Trophoblast cell (in vitro differentiated cells and primary cell): ENCODE data around the gene NHSL2.
A peak's percentile ranks its signal among the peaks of the same experiment; 100 is the strongest.

Experiments
- DNase-seq, 2 donors: peaks; one replicate each; pipeline ENCODE4 v3.0.0-alpha.2; 2016
- H2AFZ ChIP-seq: 2 replicates; pipeline ENCODE4 v1.6.1; 2013; ENCODE audit warnings: low read length, moderate library complexity, mild to moderate bottlenecking; ENCODE audit not compliant: insufficient read depth, poor library complexity
- H2AK5ac ChIP-seq: 2 replicates; pipeline ENCODE4 v1.6.1; 2013; ENCODE audit warnings: mild to moderate bottlenecking, low read length
- H2BK120ac ChIP-seq: 2 replicates; pipeline ENCODE4 v1.6.1; 2013; ENCODE audit warnings: low read length, mild to moderate bottlenecking, moderate library complexity; ENCODE audit not compliant: insufficient read depth, poor library complexity
- H2BK12ac ChIP-seq: 2 replicates; pipeline ENCODE4 v1.6.1; 2013; ENCODE audit warnings: mild to moderate bottlenecking, low read length, moderate library complexity
- H2BK5ac ChIP-seq: 2 replicates; pipeline ENCODE4 v1.6.1; 2013; ENCODE audit warnings: low read length, low read depth, moderate library complexity, mild to moderate bottlenecking; ENCODE audit not compliant: poor library complexity
- H3K14ac ChIP-seq: 2 replicates; pipeline ENCODE4 v1.6.1; 2013; ENCODE audit warnings: mild to moderate bottlenecking, low read length
- H3K18ac ChIP-seq: 2 replicates; pipeline ENCODE4 v1.6.1; 2013; ENCODE audit warnings: mild to moderate bottlenecking, low read length
- H3K23ac ChIP-seq: 2 replicates; pipeline ENCODE4 v1.6.1; 2013; ENCODE audit warnings: low read length
- H3K27ac ChIP-seq: 2 replicates; pipeline ENCODE4 v1.5.1; 2013; ENCODE audit warnings: low read depth, mild to moderate bottlenecking, inconsistent platforms, low read length, moderate library complexity
- H3K27me3 ChIP-seq: 2 replicates; pipeline ENCODE4 v1.6.1; 2013; ENCODE audit warnings: inconsistent platforms, mild to moderate bottlenecking, low read length, moderate library complexity; ENCODE audit not compliant: insufficient read depth
- H3K36me3 ChIP-seq, 2 experiments: 1 replicate in 1 of 2; 2 replicates in 1 of 2; pipeline ENCODE4 v1.6.1; 2013; ENCODE audit warnings: low read length in 2 of 2, mild to moderate bottlenecking in 2 of 2, moderate library complexity in 1 of 2; ENCODE audit not compliant: insufficient read depth in 2 of 2, control insufficient read depth in 1 of 2
- H3K4ac ChIP-seq: 2 replicates; pipeline ENCODE4 v1.6.1; 2013; ENCODE audit warnings: low read depth, mild to moderate bottlenecking, low read length, moderate library complexity
- H3K4me1 ChIP-seq, 2 experiments: 1 replicate in 1 of 2; 2 replicates in 1 of 2; pipeline ENCODE4 v1.6.1; 2013; ENCODE audit warnings: low read length in 2 of 2, mild to moderate bottlenecking in 2 of 2, moderate library complexity in 1 of 2; ENCODE audit not compliant: insufficient read depth in 2 of 2, control insufficient read depth in 1 of 2
- H3K4me2 ChIP-seq: 2 replicates; pipeline ENCODE4 v1.6.1; 2013; ENCODE audit warnings: inconsistent platforms, mild to moderate bottlenecking, low read length, moderate library complexity
- H3K4me3 ChIP-seq: 2 replicates; pipeline ENCODE4 v1.5.1; 2013; ENCODE audit warnings: mild to moderate bottlenecking, low read depth, low read length, inconsistent platforms
- H3K79me1 ChIP-seq: one replicate; pipeline ENCODE4 v1.6.1; 2013; ENCODE audit warnings: low read length
- H3K79me2 ChIP-seq: 2 replicates; pipeline ENCODE4 v1.6.1; 2013; ENCODE audit warnings: low read length, mild to moderate bottlenecking; ENCODE audit not compliant: control insufficient read depth, insufficient read depth, poor library complexity
- H3K9ac ChIP-seq: 2 replicates; pipeline ENCODE4 v1.6.1; 2013; ENCODE audit warnings: mild to moderate bottlenecking, low read length
- H3K9me3 ChIP-seq: 2 replicates; pipeline ENCODE4 v1.6.1; 2013; ENCODE audit warnings: low read depth, mild to moderate bottlenecking, control low read depth, inconsistent platforms, low read length; ENCODE audit not compliant: insufficient read depth
- H4K12ac ChIP-seq: 2 replicates; pipeline ENCODE4 v1.6.1; 2013; ENCODE audit warnings: low read depth, mild to moderate bottlenecking, low read length, moderate library complexity
- H4K8ac ChIP-seq: 2 replicates; pipeline ENCODE4 v1.6.1; 2013; ENCODE audit warnings: low read depth, mild to moderate bottlenecking, low read length, moderate library complexity
- H4K91ac ChIP-seq: one replicate; pipeline ENCODE4 v1.6.1; 2013; ENCODE audit warnings: low read depth, mild to moderate bottlenecking, low read length, moderate library complexity
- WGBS: extraction: QIAGEN DNeasy Blood & Tissue Kit; methylation state at CpG from one replicate; pipeline ENCODE4 v1.1.7; 2013; ENCODE audit warnings: missing lambda C conversion rate; ENCODE audit not compliant: insufficient read length, insufficient coverage; ENCODE audit errors: extremely low coverage; 5-methylcytosine and 5-hydroxymethylcytosine counted together

NHSL2 gene

GRCh38 chrX:72100824-72101351, 190.2 kb downstream of the NHSL2 start:
- Histone ChIP-seq H3K36me3 (no peaks in the 10 kb centered on the region), H2BK5ac (no peak overlapping the region), H3K4ac (no peak overlapping the region), H3K9me3 (no peaks in the 10 kb centered on the region), H3K9ac (no peak overlapping the region), H3K27me3 (no peaks in the 10 kb centered on the region), H3K27ac (no peak overlapping the region), H3K18ac (peak overlapping the region; percentile 53), H3K14ac (no peak overlapping the region), H2BK120ac (no peak overlapping the region), H2AFZ (no peak overlapping the region), H4K12ac (no peak overlapping the region), H3K4me2 (no peak overlapping the region), H3K23ac (no peak overlapping the region), H4K8ac (no peak overlapping the region), H3K79me1 (no peaks in the 10 kb centered on the region), H2AK5ac (no peak overlapping the region), H4K91ac (no peak overlapping the region), H2BK12ac (no peak overlapping the region), H3K4me1 (peaks cover 7 to 12% of the 10 kb centered on the region in 2 experiments), H3K79me2 (no peaks in the 10 kb centered on the region), H3K4me3 (no peak overlapping the region)
- peak; percentile 6 to 31 for DNase-seq
- WGBS, result no CpG with 5 or more reads among the region's 9 CpGs

GRCh38 chrX:72101597-72102037, 191.0 kb downstream of the NHSL2 start:
- Histone ChIP-seq H3K36me3 (no peaks in the 10 kb centered on the region), H3K23ac (no peak overlapping the region), H2BK12ac (no peak overlapping the region), H4K8ac (no peak overlapping the region), H4K91ac (no peak overlapping the region), H3K79me2 (no peaks in the 10 kb centered on the region), H4K12ac (no peak overlapping the region), H3K4ac (no peak overlapping the region), H3K27ac (no peak overlapping the region), H2AFZ (no peak overlapping the region), H3K9ac (no peak overlapping the region), H2BK5ac (no peak overlapping the region), H3K18ac (no peak overlapping the region), H2BK120ac (no peak overlapping the region), H3K27me3 (no peaks in the 10 kb centered on the region), H3K4me3 (no peak overlapping the region), H3K9me3 (no peaks in the 10 kb centered on the region), H2AK5ac (no peak overlapping the region), H3K14ac (no peak overlapping the region), H3K4me2 (no peak overlapping the region), H3K79me1 (no peaks in the 10 kb centered on the region), H3K4me1 (peaks cover 7 to 12% of the 10 kb centered on the region in 2 experiments)
- DNase-seq, result peak in 1 of 2 donors; percentile 1
- WGBS, result no CpG with 5 or more reads among the region's 4 CpGs

GRCh38 chrX:72102126-72102525, 191.5 kb downstream of the NHSL2 start:
- no peak for DNase-seq
- peaks cover 7 to 12% of the 10 kb centered on the region in 2 experiments for H3K4me1 ChIP-seq
- no peaks in the 10 kb centered on the region for H3K79me1 ChIP-seq
- H3K36me3 ChIP-seq, result no peaks in the 10 kb centered on the region
- no peaks in the 10 kb centered on the region for H3K27me3 ChIP-seq
- no peak overlapping the region for H2BK12ac ChIP-seq
- H3K4me2 ChIP-seq, result no peak overlapping the region
- H3K4me3 ChIP-seq, result no peak overlapping the region
- H3K18ac ChIP-seq, result no peak overlapping the region
- H3K27ac ChIP-seq, result no peak overlapping the region
- no peak overlapping the region for H2AFZ ChIP-seq
- no peak overlapping the region for H4K12ac ChIP-seq
- no peak overlapping the region for H3K23ac ChIP-seq
- H4K8ac ChIP-seq, result no peak overlapping the region
- H3K79me2 ChIP-seq, result no peaks in the 10 kb centered on the region
- no CpG with 5 or more reads among the region's 2 CpGs for WGBS
- no peaks in the 10 kb centered on the region for H3K9me3 ChIP-seq
- no peak overlapping the region for H4K91ac ChIP-seq
- H3K4ac ChIP-seq, result no peak overlapping the region
- no peak overlapping the region for H2AK5ac ChIP-seq
- H2BK120ac ChIP-seq, result no peak overlapping the region
- H3K9ac ChIP-seq, result no peak overlapping the region
- no peak overlapping the region for H3K14ac ChIP-seq
- no peak overlapping the region for H2BK5ac ChIP-seq

- no peak overlapping the region for H3K4me3 ChIP-seq
- no peaks in the 10 kb centered on the region for H3K27me3 ChIP-seq
- WGBS, result no CpG with 5 or more reads among the region's 4 CpGs
- no peaks in the 10 kb centered on the region for H3K79me1 ChIP-seq
- peaks cover 10 to 12% of the 10 kb centered on the region in 2 experiments for H3K4me1 ChIP-seq
- H2AFZ ChIP-seq, result no peak overlapping the region
- H4K12ac ChIP-seq, result no peak overlapping the region
- no peaks in the 10 kb centered on the region for H3K79me2 ChIP-seq
- no peak overlapping the region for H3K4ac ChIP-seq
- no peak overlapping the region for H4K91ac ChIP-seq
- no peak overlapping the region for H3K9ac ChIP-seq
- H3K18ac ChIP-seq, result no peak overlapping the region
- DNase-seq, result no peak
- H3K27ac ChIP-seq, result no peak overlapping the region
- no peak overlapping the region for H2AK5ac ChIP-seq
- no peak overlapping the region for H4K8ac ChIP-seq
- no peaks in the 10 kb centered on the region for H3K36me3 ChIP-seq
- H3K14ac ChIP-seq, result no peak overlapping the region
- H3K9me3 ChIP-seq, result no peaks in the 10 kb centered on the region
- H3K4me2 ChIP-seq, result no peak overlapping the region
- no peak overlapping the region for H2BK5ac ChIP-seq
- no peak overlapping the region for H3K23ac ChIP-seq
- H2BK120ac ChIP-seq, result no peak overlapping the region
- H2BK12ac ChIP-seq, result no peak overlapping the region
Observed at GRCh38 chrX:72102760-72103159, 192.1 kb downstream of the NHSL2 start.
